Keratinocyte (primary cell): ENCODE data around the gene SPATA6L. TPM values are rescaled to one million over a fixed set of nuclear protein-coding genes. Genes with fewer than 3 reads are reported as not detected.

Experiments used
- DNase-seq: peaks from one replicate; pipeline ENCODE4 v3.0.0-alpha.2; 2011; ENCODE audit warnings: low read depth, missing footprints, low spot score
- FAIRE-seq: peaks from 2 replicates; lab custom pipeline; 2011; peaks lifted over from hg19 to GRCh38; lab: Jason Lieb, UNC
- H2AFZ ChIP-seq: 2 replicates; pipeline ENCODE4 v1.6.0; 2012; ENCODE audit warnings: low read length, control low read depth, inconsistent platforms; ENCODE audit not compliant: control insufficient read depth
- H3K27ac ChIP-seq: 2 replicates; pipeline ENCODE4 v1.5.1; 2011; ENCODE audit warnings: low read length; ENCODE audit not compliant: control insufficient read depth, insufficient read depth
- H3K27me3 ChIP-seq: 3 replicates; pipeline ENCODE4 v1.6.0; 2011; ENCODE audit warnings: low read length; ENCODE audit not compliant: control insufficient read depth, insufficient read depth; ENCODE audit errors: extremely low read depth
- H3K36me3 ChIP-seq, 2 experiments: 2 replicates in 1 of 2; 3 replicates in 1 of 2; pipeline ENCODE4 v1.5.1; 2011; ENCODE audit warnings: low read length in 2 of 2, mild to moderate bottlenecking in 1 of 2; ENCODE audit not compliant: control insufficient read depth in 2 of 2, insufficient read depth in 2 of 2; ENCODE audit errors: extremely low read depth in 1 of 2
- H3K4me1 ChIP-seq: 3 replicates; pipeline ENCODE4 v1.5.1; 2011; ENCODE audit warnings: low read length; ENCODE audit not compliant: control insufficient read depth, insufficient read depth; ENCODE audit errors: extremely low read depth
- H3K4me2 ChIP-seq: 3 replicates; pipeline ENCODE4 v1.6.0; 2011; ENCODE audit warnings: low read depth, low read length; ENCODE audit not compliant: control insufficient read depth, insufficient read depth; ENCODE audit errors: extremely low read depth
- H3K4me3 ChIP-seq, 3 experiments: fragments of 200-600 bp in 1 of 3; sonication (generic) in 1 of 3; 2 replicates in 2 of 3; 3 replicates in 1 of 3; pipeline ENCODE4 v1.5.1; 2011 to 2016; ENCODE audit warnings: low read length in 3 of 3, mild to moderate bottlenecking in 3 of 3, control low read depth in 2 of 3, inconsistent platforms in 1 of 3, low read depth in 1 of 3, mixed read lengths in 1 of 3, mixed run types in 1 of 3, moderate library complexity in 1 of 3; ENCODE audit not compliant: control insufficient read depth in 2 of 3, insufficient read depth in 2 of 3; ENCODE audit errors: extremely low read depth in 1 of 3
- H3K79me2 ChIP-seq: 2 replicates; pipeline ENCODE4 v1.6.0; 2012; ENCODE audit warnings: low read length; ENCODE audit not compliant: control insufficient read depth, insufficient read depth
- H3K9ac ChIP-seq: 3 replicates; pipeline ENCODE4 v1.6.0; 2011; ENCODE audit warnings: low read length; ENCODE audit not compliant: control insufficient read depth, insufficient read depth; ENCODE audit errors: extremely low read depth
- H3K9me1 ChIP-seq: 3 replicates; pipeline ENCODE4 v1.6.0; 2011; ENCODE audit warnings: low read length; ENCODE audit not compliant: control insufficient read depth, insufficient read depth; ENCODE audit errors: extremely low read depth
- H3K9me3 ChIP-seq: 2 replicates; pipeline ENCODE4 v1.5.1; 2012; ENCODE audit warnings: low read depth, low read length; ENCODE audit not compliant: control insufficient read depth
- H4K20me1 ChIP-seq: 3 replicates; pipeline ENCODE4 v1.6.0; 2011; ENCODE audit warnings: low read length; ENCODE audit not compliant: control insufficient read depth, insufficient read depth; ENCODE audit errors: extremely low read depth
- CTCF ChIP-seq, 3 experiments: IDR thresholded peaks in 1 of 3; conservative IDR thresholded peaks in 1 of 3; optimal IDR thresholded peaks in 1 of 3; 2 replicates in 2 of 3; 3 replicates in 1 of 3; pipeline versions ENCODE3 to v1.5.1; 2011; ENCODE audit warnings: low read length in 3 of 3, mild to moderate bottlenecking in 3 of 3, moderate library complexity in 2 of 3, control low read depth in 1 of 3, inconsistent platforms in 1 of 3; ENCODE audit not compliant: insufficient read depth in 2 of 3; ENCODE audit errors: extremely low read depth in 1 of 3
- EZH2 ChIP-seq: IDR thresholded peaks from one replicate; pipeline ENCODE4 v1.6.1; 2012; ENCODE audit warnings: inconsistent platforms, mild to moderate bottlenecking, low read length, moderate library complexity
- dilution Hi-C: fragments of 300-500 bp; cut with MboI; formaldehyde crosslinking; loops from one replicate; pipeline ENCODE4 v1.7.0; 2020; ENCODE audit warnings: low sequenced_read_pairs; ENCODE audit not compliant: extremely low pct_ligation_motif_present
- polyA plus RNA-seq, 5 experiments: library from polyadenylated mRNA; depleted of rRNA in 3 of 5; stranded (reverse) in 3 of 5; stranded (forward) in 1 of 5; unstranded in 1 of 5; fragments of >200 nt; gene quantifications; 1 replicate in 1 of 5; 2 replicates in 3 of 5; 3 replicates in 1 of 5; pipeline versions ENCODE4 v1.2.1 to v1.2.3, GENCODE V29; 2011 to 2012; ENCODE audit warnings: missing spikeins in 2 of 5, low read depth in 1 of 5, low replicate concordance in 1 of 5

SPATA6L gene
- polyA plus RNA-seq, 1 donor (not counting 4 experiments of a cell fraction or from before 2014, with no cell fraction given): 0.92 TPM

- no peak for TF ChIP-seq CTCF (optimal IDR thresholded peaks at IDR 0.05 in 1 of 3, IDR thresholded peaks at IDR 0.05 in 1 of 3, conservative IDR thresholded peaks at IDR 0.05 in 1 of 3; ENCODE audit: extremely low read depth in 1 of 3, insufficient read depth in 2 of 3, low read length in 3 of 3)
- no peak for TF ChIP-seq EZH2
- peaks cover 3% of the 10 kb centered on the region for H3K4me1 ChIP-seq
- no peak overlapping the region for H3K4me3 ChIP-seq
- H3K4me2 ChIP-seq: no peak overlapping the region
- H3K9me3 ChIP-seq: no peaks in the 10 kb centered on the region
- FAIRE-seq (no peak), DNase-seq (no peak)
- no peak overlapping the region for H2AFZ ChIP-seq
- no peaks in the 10 kb centered on the region for H3K9me1 ChIP-seq
- H3K36me3 ChIP-seq: peaks cover 5 to 7% of the 10 kb centered on the region in 2 experiments
- H3K9ac ChIP-seq: no peak overlapping the region
- no peak overlapping the region for H3K27ac ChIP-seq
- no peaks in the 10 kb centered on the region for H4K20me1 ChIP-seq
- dilution Hi-C loops: no loop called here
- H3K27me3 ChIP-seq: no peaks in the 10 kb centered on the region
- H3K79me2 ChIP-seq: peaks cover 14% of the 10 kb centered on the region
Observed at GRCh38 chr9:4691795-4692194, 25.5 kb upstream of the SPATA6L start.

- dilution Hi-C loops: no loop called here
- Histone ChIP-seq H3K27me3 (no peaks in the 10 kb centered on the region), H3K9me1 (no peaks in the 10 kb centered on the region), H3K4me1 (peaks cover 3% of the 10 kb centered on the region), H2AFZ (no peak overlapping the region), H3K27ac (no peak overlapping the region), H3K4me2 (no peak overlapping the region), H3K9me3 (no peaks in the 10 kb centered on the region), H3K36me3 (peaks cover 6 to 11% of the 10 kb centered on the region in 2 experiments), H3K4me3 (no peak overlapping the region), H3K9ac (no peak overlapping the region), H3K79me2 (peaks cover 17% of the 10 kb centered on the region), H4K20me1 (no peaks in the 10 kb centered on the region)
- DNase-seq (no peak), FAIRE-seq (no peak)
- TF ChIP-seq EZH2 (no peak), CTCF (optimal IDR thresholded peaks at IDR 0.05 in 1 of 3, IDR thresholded peaks at IDR 0.05 in 1 of 3, conservative IDR thresholded peaks at IDR 0.05 in 1 of 3; ENCODE audit: extremely low read depth in 1 of 3, insufficient read depth in 2 of 3, low read length in 3 of 3) (no peak)
Observed at GRCh38 chr9:4690144-4690543, 23.9 kb upstream of the SPATA6L start.
